ENCODE results near the gene KCNJ3. TPM values are rescaled to one million over a fixed set of nuclear protein-coding genes. Genes with fewer than 3 reads are reported as not detected.

KCNJ3 gene
- total RNA-seq, 1 experiment from 2014 or later: not detected

GRCh38 chr2:154825358-154825757 lies 126.9 kb downstream of the KCNJ3 start:
- no peaks in the 10 kb centered on the region for H3K9me3 ChIP-seq (ENCODE audit: low read depth, low read length, poor library complexity, severe bottlenecking)
- no TSS peak for BruUV-seq (replicated peaks)
- TF ChIP-seq CTCF (conservative IDR thresholded peaks at IDR 0.05; ENCODE audit: low read depth, low read length) (no peak), EZH2 (IDR thresholded peaks at IDR 0.05; ENCODE audit: borderline replicate concordance, low read depth, low read length, poor library complexity, severe bottlenecking) (no peak)
- no peaks in the 10 kb centered on the region for H3K27me3 ChIP-seq (replicated peaks; ENCODE audit: insufficient read depth, low read depth, low read length, poor library complexity)
- DNase-seq (ENCODE audit: low spot score): no peak
- CTCF ChIA-PET: no interaction called here
- intact Hi-C loops (cut with micrococcal nuclease; ENCODE audit: unreplicated experiment): no loop called here
- H3K4me1 ChIP-seq (ENCODE audit: insufficient read depth, low read length, poor library complexity, severe bottlenecking): no peaks in the 10 kb centered on the region
- H3K4me3 ChIP-seq (ENCODE audit: low read depth, low read length, poor library complexity, severe bottlenecking): no peak overlapping the region
- POLR2A ChIA-PET (ENCODE audit: low non-redundant PET): no interaction called here
- H3K36me3 ChIP-seq (ENCODE audit: insufficient read depth, low read length, poor library complexity, severe bottlenecking): no peaks in the 10 kb centered on the region
- no peak overlapping the region for H3K27ac ChIP-seq (ENCODE audit: low read depth, low read length, poor library complexity, severe bottlenecking)

GRCh38 chr2:154826827-154827226 lies 128.3 kb downstream of the KCNJ3 start:
- H3K9me3 ChIP-seq (ENCODE audit: low read depth, low read length, poor library complexity, severe bottlenecking): no peaks in the 10 kb centered on the region
- no TSS peak for BruUV-seq (replicated peaks)
- H3K36me3 ChIP-seq (ENCODE audit: insufficient read depth, low read length, poor library complexity, severe bottlenecking): no peaks in the 10 kb centered on the region
- intact Hi-C loops (cut with micrococcal nuclease; ENCODE audit: unreplicated experiment): no loop called here
- no peak overlapping the region for H3K27ac ChIP-seq (ENCODE audit: low read depth, low read length, poor library complexity, severe bottlenecking)
- CTCF ChIA-PET: no interaction called here
- no peaks in the 10 kb centered on the region for H3K4me1 ChIP-seq (ENCODE audit: insufficient read depth, low read length, poor library complexity, severe bottlenecking)
- POLR2A ChIA-PET (ENCODE audit: low non-redundant PET): no interaction called here
- DNase-seq (ENCODE audit: low spot score): no peak
- H3K27me3 ChIP-seq (replicated peaks; ENCODE audit: insufficient read depth, low read depth, low read length, poor library complexity): no peaks in the 10 kb centered on the region
- TF ChIP-seq CTCF (conservative IDR thresholded peaks at IDR 0.05; ENCODE audit: low read depth, low read length) (no peak), EZH2 (IDR thresholded peaks at IDR 0.05; ENCODE audit: borderline replicate concordance, low read depth, low read length, poor library complexity, severe bottlenecking) (no peak)
- no peak overlapping the region for H3K4me3 ChIP-seq (ENCODE audit: low read depth, low read length, poor library complexity, severe bottlenecking)

- no peak overlapping the region for H3K27ac ChIP-seq (ENCODE audit: low read depth, low read length, poor library complexity, severe bottlenecking)
- no peak for TF ChIP-seq CTCF (conservative IDR thresholded peaks at IDR 0.05; ENCODE audit: low read depth, low read length)
- no peak for TF ChIP-seq EZH2 (IDR thresholded peaks at IDR 0.05; ENCODE audit: borderline replicate concordance, low read depth, low read length, poor library complexity, severe bottlenecking)
- no TSS peak for BruUV-seq (replicated peaks)
- DNase-seq (ENCODE audit: low spot score): no peak
- no peaks in the 10 kb centered on the region for H3K27me3 ChIP-seq (replicated peaks; ENCODE audit: insufficient read depth, low read depth, low read length, poor library complexity)
- H3K4me3 ChIP-seq (ENCODE audit: low read depth, low read length, poor library complexity, severe bottlenecking): no peak overlapping the region
- CTCF ChIA-PET: no interaction called here
- no peaks in the 10 kb centered on the region for H3K4me1 ChIP-seq (ENCODE audit: insufficient read depth, low read length, poor library complexity, severe bottlenecking)
- no peaks in the 10 kb centered on the region for H3K9me3 ChIP-seq (ENCODE audit: low read depth, low read length, poor library complexity, severe bottlenecking)
- H3K36me3 ChIP-seq (ENCODE audit: insufficient read depth, low read length, poor library complexity, severe bottlenecking): no peaks in the 10 kb centered on the region
- POLR2A ChIA-PET (ENCODE audit: low non-redundant PET): no interaction called here
- intact Hi-C loops (cut with micrococcal nuclease; ENCODE audit: unreplicated experiment): no loop called here
Observed at GRCh38 chr2:154827286-154827685, 128.8 kb downstream of the KCNJ3 start.

Data from A673 (cell line).